ENCODE results near the gene CDH23. TPM values are rescaled to one million over a fixed set of nuclear protein-coding genes. Genes with fewer than 3 reads are reported as not detected.

The CDH23 gene
- total and polyA plus RNA-seq, 7 donors, result 1.00 to 3.8 (median 1.9) TPM

DNA sequence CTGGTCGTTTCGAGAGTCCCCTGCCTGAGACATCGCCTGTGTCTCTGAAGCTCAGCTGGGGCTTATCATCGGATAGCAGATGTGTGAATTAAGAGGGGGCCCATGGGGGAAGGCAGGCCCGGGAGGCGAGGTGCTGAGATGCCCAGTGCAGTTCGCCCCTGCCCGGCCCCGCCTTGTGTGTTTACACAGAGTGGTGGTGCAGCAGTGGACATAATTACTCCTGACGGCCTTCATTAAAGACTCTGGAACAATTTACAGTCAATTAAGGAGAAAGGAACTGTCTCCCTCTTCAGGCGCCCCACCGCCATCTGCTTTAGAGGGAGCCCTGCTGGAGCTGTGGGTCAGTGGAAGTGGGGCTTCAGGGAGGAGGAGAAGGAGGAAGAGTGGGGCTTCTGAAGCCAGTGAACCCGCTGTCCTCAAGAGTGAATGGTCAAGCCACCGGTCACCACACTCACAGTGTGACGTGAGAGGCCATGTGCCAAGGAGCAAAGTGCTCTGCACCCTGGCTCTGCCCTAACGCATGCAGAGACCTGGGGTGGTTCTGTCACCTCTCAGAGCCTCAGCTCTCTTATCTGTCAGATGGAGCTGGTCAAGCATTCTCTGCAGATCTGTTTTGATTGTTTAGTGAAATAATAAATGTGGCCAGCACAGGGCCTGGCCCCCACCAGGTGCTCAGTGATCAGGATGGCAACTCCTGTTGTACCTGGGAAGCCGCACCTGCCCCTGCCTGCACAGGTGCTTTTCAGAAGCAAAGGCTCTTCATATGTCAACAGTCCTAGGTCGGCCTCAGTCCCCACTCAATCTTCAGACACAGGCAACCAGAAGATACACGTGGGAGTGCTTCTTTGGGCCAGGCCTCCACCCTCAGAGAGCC is 65.6 kb downstream of the CDH23 start:
- no peaks in the 10 kb centered on the region for H3K9me3 ChIP-seq
- H3K4me3 ChIP-seq, result no peak overlapping the region
- TF ChIP-seq, protein P1, sequence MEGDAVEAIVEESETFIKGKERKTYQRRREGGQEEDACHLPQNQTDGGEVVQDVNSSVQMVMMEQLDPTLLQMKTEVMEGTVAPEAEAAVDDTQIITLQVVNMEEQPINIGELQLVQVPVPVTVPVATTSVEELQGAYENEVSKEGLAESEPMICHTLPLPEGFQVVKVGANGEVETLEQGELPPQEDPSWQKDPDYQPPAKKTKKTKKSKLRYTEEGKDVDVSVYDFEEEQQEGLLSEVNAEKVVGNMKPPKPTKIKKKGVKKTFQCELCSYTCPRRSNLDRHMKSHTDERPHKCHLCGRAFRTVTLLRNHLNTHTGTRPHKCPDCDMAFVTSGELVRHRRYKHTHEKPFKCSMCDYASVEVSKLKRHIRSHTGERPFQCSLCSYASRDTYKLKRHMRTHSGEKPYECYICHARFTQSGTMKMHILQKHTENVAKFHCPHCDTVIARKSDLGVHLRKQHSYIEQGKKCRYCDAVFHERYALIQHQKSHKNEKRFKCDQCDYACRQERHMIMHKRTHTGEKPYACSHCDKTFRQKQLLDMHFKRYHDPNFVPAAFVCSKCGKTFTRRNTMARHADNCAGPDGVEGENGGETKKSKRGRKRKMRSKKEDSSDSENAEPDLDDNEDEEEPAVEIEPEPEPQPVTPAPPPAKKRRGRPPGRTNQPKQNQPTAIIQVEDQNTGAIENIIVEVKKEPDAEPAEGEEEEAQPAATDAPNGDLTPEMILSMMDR (IDR thresholded peaks at IDR 0.05), result no peak
- no peak overlapping the region for H3K27ac ChIP-seq
- H3K27me3 ChIP-seq (ENCODE audit: insufficient read depth in 3 of 3, low read length in 2 of 3), result peaks cover 0 to 15% (median 0%) of the 10 kb centered on the region in 3 donors
- DNase-seq (no peak), ATAC-seq (no peak)
- no peaks in the 10 kb centered on the region for H3K4me1 ChIP-seq
- no peaks in the 10 kb centered on the region for H3K36me3 ChIP-seq (ENCODE audit: insufficient read depth in 1 of 2, low read depth in 1 of 2)
- intact Hi-C loops (cut with DNase I), result no loop called here
- 84 to 87% (median 86%) methylated on average over 19 of the region's 19 CpGs for WGBS, 3 donors

DNA sequence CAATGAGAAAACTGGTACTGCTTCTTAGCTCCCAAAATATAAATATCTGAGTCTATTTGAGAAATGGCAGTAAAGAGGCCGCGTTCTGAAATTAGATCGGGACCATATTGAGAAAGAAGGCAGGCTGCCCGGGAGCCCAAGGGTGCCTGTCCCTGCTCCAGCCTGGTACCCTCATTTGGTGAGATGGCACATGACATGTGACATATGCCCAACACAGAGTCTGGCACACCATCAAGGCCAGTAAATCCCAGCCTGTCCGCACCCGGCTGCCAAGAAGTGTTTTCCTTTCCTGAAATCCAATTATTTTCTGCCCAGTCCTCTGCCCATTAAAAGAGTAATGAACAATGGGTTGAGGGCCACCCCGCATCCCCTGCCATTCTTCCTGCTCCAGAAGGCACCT is 66.4 kb downstream of the CDH23 start:
- Histone ChIP-seq H3K27me3 (ENCODE audit: insufficient read depth in 3 of 3, low read length in 2 of 3) (peaks cover 0 to 15% (median 0%) of the 10 kb centered on the region in 3 donors), H3K27ac (no peak overlapping the region), H3K36me3 (ENCODE audit: insufficient read depth in 1 of 2, low read depth in 1 of 2) (no peaks in the 10 kb centered on the region), H3K4me1 (no peaks in the 10 kb centered on the region), H3K9me3 (no peaks in the 10 kb centered on the region), H3K4me3 (no peak overlapping the region)
- intact Hi-C loops (cut with DNase I), result no loop called here
- no peak for DNase-seq
- TF ChIP-seq, protein P1 (IDR thresholded peaks at IDR 0.05), result no peak
- WGBS, 3 donors, result 60 to 80% (median 75%) methylated on average over 7 of the region's 7 CpGs
- ATAC-seq, result no peak

DNA sequence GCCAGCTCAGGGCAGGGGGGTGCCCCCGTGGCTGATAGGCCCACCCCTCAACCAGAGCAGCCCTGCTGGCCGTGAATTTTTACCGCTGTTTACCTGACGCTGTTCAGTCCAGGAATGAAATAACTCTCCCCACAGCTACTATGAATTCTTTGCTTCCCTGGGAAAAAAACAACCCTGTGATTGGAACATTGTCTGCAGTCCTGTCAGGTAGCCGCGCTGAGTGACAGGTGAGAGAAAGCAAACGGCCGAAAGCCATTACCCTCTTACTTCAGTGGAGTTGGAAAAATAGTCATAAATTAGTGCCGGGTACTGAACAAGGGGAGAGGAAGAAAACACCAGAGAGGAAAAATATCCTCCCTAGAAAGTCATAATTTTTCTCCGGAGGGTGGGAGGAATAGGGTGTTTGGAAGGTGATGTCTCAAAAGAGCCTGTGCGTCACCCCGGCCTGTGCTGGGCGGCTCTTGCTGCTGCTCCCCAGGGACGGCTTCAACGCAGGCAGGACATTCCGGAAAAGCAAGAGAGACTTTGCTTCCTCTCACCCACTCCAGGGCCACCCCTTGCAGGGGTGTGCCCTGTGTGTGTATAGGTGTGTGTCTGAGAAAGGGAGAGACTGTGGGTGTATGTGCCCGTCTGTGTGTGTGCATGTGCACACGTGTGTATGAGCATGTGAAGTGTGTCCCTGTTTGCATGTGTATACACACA is 69.0 kb downstream of the CDH23 start:
- no peak for ATAC-seq

DNA sequence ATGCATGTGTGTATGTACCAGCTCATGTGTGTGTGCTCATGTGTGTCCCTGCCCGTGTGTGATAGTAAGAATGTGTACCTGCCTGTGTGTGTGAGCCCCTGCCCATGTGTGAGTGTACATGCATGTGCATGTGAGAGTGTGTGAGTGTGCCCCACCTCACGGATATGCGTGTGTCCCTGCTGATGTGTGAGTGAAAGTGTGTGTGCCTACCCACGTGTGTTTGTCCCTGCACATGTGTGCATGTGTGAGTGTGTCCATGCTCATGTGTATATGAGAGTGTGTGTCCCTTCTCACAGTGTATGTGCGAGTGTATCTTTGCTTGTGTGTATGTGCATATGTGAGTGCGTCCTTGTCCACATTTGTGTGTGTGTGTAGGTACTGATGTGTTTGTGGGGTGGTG is 69.6 kb downstream of the CDH23 start:
- H3K27me3 ChIP-seq (ENCODE audit: insufficient read depth in 3 of 3, low read length in 2 of 3), result peaks cover 0 to 6% (median 0%) of the 10 kb centered on the region in 3 donors
- TF ChIP-seq, protein P1 (IDR thresholded peaks at IDR 0.05), result no peak
- ATAC-seq (no peak), DNase-seq (no peak)
- H3K4me1 ChIP-seq, result no peaks in the 10 kb centered on the region
- H3K4me3 ChIP-seq, result no peak overlapping the region
- no peaks in the 10 kb centered on the region for H3K36me3 ChIP-seq (ENCODE audit: insufficient read depth in 1 of 2, low read depth in 1 of 2)
- H3K27ac ChIP-seq, result no peak overlapping the region
- H3K9me3 ChIP-seq, result no peaks in the 10 kb centered on the region
- 87 to 97% (median 93%) methylated on average over 6 of the region's 6 CpGs for WGBS, 3 donors
- intact Hi-C loops (cut with DNase I), result no loop called here

More for the DNA sequence above, 69.0 kb downstream of the CDH23 start:
- Histone ChIP-seq H3K4me1 (no peaks in the 10 kb centered on the region), H3K9me3 (no peaks in the 10 kb centered on the region), H3K27me3 (ENCODE audit: insufficient read depth in 3 of 3, low read length in 2 of 3) (peaks cover 0 to 12% (median 0%) of the 10 kb centered on the region in 3 donors), H3K4me3 (no peak overlapping the region), H3K27ac (no peak overlapping the region), H3K36me3 (ENCODE audit: insufficient read depth in 1 of 2, low read depth in 1 of 2) (no peaks in the 10 kb centered on the region)
- DNase-seq, result no peak
- 80 to 87% (median 81%) methylated on average over 18 of the region's 18 CpGs for WGBS, 3 donors
- TF ChIP-seq, protein P1 (IDR thresholded peaks at IDR 0.05), result no peak
- intact Hi-C loops (cut with DNase I), result no loop called here

Measured in psoas muscle (tissue), 8 donors.